Rectal smooth muscle tissue (tissue), 1 donor: Measurements from ENCODE around the gene TOX2.
"Not testable (repeated sequence)": the region's sequence is repeated elsewhere in the genome, so short reads cannot be mapped to it uniquely, and the experiment has no call there.

Experiments
- H3K27ac ChIP-seq: one replicate; pipeline ENCODE4 v1.7.0; 2013; ENCODE audit warnings: low read depth, low read length, inconsistent platforms
- H3K27me3 ChIP-seq: one replicate; pipeline ENCODE4 v1.7.0; 2013; ENCODE audit warnings: low read length; ENCODE audit not compliant: control insufficient read depth, insufficient read depth
- H3K36me3 ChIP-seq: one replicate; pipeline ENCODE4 v1.7.0; 2013; ENCODE audit warnings: low read length; ENCODE audit not compliant: control insufficient read depth, insufficient read depth
- H3K4me1 ChIP-seq: one replicate; pipeline ENCODE4 v1.7.0; 2013; ENCODE audit warnings: low read length; ENCODE audit not compliant: control insufficient read depth, insufficient read depth
- H3K4me3 ChIP-seq: one replicate; pipeline ENCODE4 v1.7.0; 2013; ENCODE audit warnings: low read length
- H3K9ac ChIP-seq: one replicate; pipeline ENCODE4 v1.7.0; 2013; ENCODE audit warnings: low read length

TOX2 gene

DNA sequence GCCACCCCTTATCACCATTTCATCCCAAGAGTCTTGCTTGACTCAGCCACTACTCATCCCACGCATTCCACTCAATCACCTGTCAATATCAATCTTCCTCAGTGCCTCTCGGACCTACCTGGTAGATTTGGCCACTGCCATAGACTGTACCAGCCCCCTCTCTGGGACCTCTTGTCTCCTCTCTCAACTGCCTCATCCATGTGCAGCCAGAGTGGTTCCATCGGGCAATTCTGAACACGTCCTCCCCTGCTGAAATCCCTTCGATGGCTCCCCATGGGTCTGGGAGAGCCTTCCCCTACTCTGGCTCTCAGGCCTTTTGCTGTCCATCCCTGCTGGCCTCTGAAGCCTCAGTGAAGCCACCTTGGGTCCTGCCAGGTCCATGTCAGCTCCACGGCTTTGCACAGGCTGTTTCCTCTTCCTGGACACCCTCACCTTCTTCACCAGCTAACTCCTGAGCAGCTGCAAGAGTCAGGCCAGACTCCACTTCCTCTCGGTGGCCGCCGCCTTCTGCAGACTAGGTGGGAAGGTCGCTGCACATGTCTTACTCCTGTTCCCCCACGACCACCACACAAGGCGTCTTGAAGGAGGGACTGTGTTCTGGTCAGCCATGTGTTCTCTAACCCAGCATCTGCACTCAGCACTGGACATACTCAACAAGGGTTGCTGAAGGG, 120.4 kb downstream of the TOX2 start:
- Histone ChIP-seq H3K36me3 (no peaks in the 10 kb centered on the region), H3K27me3 (no peaks in the 10 kb centered on the region), H3K27ac (no peak overlapping the region), H3K4me3 (no peak overlapping the region), H3K4me1 (no peaks in the 10 kb centered on the region), H3K9ac (no peak overlapping the region)

DNA sequence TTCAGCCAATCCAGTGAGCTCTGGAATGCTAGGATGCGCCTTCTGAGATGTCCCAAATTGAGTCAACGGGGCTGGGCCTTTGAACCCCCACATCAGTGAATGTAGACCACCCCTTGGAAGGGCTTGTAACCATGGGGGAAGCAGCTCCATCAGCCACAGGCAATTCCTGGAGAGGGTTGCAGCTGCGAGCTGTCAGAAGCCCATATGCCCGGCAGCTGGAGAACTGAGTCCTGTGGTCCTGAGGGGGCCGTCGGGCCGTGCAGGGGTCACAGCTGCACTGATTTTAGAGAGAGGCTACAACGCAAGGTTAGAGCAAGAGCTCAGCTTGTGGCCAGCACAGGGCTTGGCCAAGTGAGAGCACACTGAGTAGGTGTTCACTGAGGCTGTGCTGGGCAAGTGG, 121.3 kb downstream of the TOX2 start:
- Histone ChIP-seq H3K9ac (no peak overlapping the region), H3K27ac (no peak overlapping the region), H3K4me1 (no peaks in the 10 kb centered on the region), H3K36me3 (no peaks in the 10 kb centered on the region), H3K4me3 (no peak overlapping the region), H3K27me3 (no peaks in the 10 kb centered on the region)

DNA sequence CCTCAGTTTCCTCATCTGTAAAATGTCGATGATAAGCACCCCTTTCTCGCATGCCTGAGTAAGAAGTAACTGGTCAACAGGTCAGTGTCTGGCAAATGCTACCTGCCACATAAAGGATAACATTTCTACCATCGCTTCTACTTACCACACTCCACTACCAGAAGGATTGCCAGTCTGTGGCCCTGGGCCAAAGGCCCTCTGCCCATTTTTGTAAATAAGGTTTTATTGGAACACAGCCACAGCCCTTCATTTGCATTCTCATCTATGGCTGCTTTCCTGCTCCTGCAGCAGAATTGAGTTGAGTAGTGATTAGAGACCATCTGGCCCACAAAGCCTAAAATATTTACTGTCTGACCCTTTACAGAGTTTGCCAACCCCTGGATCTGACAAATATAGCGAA, 121.8 kb downstream of the TOX2 start:
- H3K27me3 ChIP-seq, result no peaks in the 10 kb centered on the region
- H3K4me1 ChIP-seq, result no peaks in the 10 kb centered on the region
- no peak overlapping the region for H3K9ac ChIP-seq
- no peak overlapping the region for H3K27ac ChIP-seq
- no peaks in the 10 kb centered on the region for H3K36me3 ChIP-seq
- no peak overlapping the region for H3K4me3 ChIP-seq

DNA sequence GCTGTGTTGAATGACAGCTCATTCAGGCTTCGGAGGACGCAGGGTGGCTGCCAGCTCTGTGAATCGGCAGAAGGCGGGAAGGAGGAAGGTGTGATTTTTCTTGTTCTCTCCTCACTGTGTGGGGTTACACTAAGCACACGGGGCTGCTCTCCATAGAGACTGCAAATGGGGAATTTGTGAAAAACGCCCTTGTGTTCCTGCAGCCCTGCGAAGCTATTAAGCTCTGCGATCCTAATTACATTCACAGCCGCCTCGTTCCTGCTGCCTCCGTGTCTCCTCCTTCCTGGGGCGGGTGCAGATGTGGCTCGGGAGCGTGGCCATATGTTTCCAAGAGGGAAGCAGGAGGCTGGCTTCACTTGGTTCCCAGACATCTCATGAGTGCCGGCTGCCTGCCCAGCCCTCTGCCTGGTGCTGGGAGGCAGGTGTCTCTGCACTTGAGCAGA, 124.0 kb downstream of the TOX2 start:
- Histone ChIP-seq H3K27me3 (no peaks in the 10 kb centered on the region), H3K9ac (no peak overlapping the region), H3K36me3 (no peaks in the 10 kb centered on the region), H3K27ac (no peak overlapping the region), H3K4me1 (no peaks in the 10 kb centered on the region), H3K4me3 (no peak overlapping the region)

DNA sequence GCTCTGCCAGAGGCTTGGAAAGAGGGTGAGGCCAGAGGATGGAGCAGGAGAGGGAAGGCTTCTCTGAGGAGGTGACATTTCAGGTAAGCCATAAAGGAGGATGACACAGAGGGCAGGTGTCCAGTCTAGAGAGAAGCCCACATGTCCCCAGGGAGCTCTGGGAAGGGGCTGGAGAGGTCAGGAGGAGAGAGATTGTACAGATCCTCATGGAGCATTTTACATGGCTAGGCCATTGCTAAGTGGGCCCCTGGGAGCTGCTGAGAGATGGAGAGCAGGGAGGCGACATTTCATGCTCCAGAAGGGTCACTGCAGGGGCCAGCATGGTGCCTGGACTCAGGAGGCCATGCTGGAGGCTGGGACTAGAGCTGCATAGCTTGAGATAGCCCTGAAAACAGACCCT, 124.5 kb downstream of the TOX2 start:
- H3K27ac ChIP-seq, result no peak overlapping the region
- no peaks in the 10 kb centered on the region for H3K36me3 ChIP-seq
- no peaks in the 10 kb centered on the region for H3K27me3 ChIP-seq
- no peak overlapping the region for H3K4me3 ChIP-seq
- H3K4me1 ChIP-seq, result no peaks in the 10 kb centered on the region
- no peak overlapping the region for H3K9ac ChIP-seq

DNA sequence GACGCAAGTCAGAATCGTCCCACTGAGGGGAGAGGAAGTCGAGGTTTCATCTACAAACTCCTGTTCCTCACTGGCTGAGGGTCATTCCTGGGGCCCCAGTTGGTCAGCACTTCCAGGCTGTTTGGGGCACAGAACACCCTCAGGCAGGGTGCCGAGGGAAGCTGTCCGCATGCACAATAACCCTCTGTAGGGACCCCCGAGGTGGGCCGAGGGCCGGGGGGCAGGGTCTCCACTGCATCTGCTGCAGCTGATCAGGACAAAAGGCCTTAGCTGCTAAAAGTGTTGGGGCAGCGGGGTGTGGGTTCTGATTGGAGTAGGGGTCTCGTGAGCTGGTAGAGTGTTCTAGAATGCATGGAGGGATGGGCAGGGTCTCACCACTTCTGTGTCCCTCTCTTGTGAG, 125.1 kb downstream of the TOX2 start:
- H3K27me3 ChIP-seq, result no peaks in the 10 kb centered on the region
- H3K36me3 ChIP-seq, result no peaks in the 10 kb centered on the region
- H3K27ac ChIP-seq, result no peak overlapping the region
- no peaks in the 10 kb centered on the region for H3K4me1 ChIP-seq
- no peak overlapping the region for H3K9ac ChIP-seq
- H3K4me3 ChIP-seq, result no peak overlapping the region

DNA sequence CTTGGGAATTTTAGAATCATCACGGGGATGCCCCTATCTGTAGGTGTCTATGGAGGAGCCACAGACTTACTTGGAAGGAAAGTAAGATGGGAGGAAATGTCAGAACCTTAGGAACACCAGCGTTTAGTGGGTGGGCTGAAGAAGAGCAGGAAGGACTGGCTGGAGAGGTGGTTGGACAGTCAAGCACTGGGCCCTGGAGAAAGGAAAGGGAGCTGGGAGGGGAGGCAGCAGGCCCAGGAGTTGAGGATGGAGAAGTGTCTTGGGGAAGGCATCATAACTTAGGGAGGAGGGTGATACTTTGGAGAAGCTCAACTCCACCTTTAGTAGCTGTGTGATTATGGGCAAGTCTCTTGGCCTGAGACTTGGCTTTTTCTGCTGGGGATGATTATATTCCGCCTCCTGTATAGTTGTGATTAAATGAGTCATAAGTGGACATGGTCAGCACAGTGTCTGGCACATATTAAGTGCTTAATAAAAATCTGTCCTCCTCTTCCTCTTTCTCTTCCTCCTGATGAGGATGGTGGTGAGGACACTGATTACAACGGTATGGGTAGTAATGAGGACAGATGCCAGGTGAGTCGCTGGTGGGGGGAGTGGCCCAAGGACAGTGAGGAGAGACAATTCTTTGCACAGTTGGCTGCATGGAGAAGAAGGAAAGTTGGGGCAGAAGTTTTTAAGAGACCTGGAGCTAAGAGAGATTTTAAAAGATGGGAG, 125.7 kb downstream of the TOX2 start:
- no peak overlapping the region for H3K9ac ChIP-seq
- H3K4me3 ChIP-seq, result no peak overlapping the region
- H3K4me1 ChIP-seq, result no peaks in the 10 kb centered on the region
- H3K27ac ChIP-seq, result no peak overlapping the region
- H3K36me3 ChIP-seq, result no peaks in the 10 kb centered on the region
- no peaks in the 10 kb centered on the region for H3K27me3 ChIP-seq

DNA sequence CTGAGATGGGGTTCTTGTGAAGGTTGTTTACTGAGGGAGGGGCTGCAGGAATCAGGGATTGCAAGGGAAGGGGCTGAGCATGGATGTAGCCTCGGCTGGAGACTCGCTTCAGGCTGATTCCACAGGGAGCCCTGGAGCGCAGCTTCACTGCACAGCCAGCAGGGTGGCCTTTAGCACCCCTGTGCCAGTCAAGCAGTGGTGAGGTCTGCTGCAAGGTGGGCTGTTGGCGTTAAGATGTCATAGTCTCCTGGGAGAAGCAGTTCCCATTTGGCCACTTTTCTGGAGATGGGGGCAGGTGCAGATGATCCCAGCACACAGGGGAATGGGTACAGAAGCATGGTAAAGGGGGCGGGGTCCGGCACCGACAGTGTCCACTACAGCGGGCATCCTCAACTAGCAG, 126.3 kb downstream of the TOX2 start:
- H3K9ac ChIP-seq, result no peak overlapping the region
- H3K4me3 ChIP-seq, result no peak overlapping the region
- no peak overlapping the region for H3K27ac ChIP-seq
- H3K4me1 ChIP-seq, result no peaks in the 10 kb centered on the region
- no peaks in the 10 kb centered on the region for H3K27me3 ChIP-seq
- no peaks in the 10 kb centered on the region for H3K36me3 ChIP-seq

DNA sequence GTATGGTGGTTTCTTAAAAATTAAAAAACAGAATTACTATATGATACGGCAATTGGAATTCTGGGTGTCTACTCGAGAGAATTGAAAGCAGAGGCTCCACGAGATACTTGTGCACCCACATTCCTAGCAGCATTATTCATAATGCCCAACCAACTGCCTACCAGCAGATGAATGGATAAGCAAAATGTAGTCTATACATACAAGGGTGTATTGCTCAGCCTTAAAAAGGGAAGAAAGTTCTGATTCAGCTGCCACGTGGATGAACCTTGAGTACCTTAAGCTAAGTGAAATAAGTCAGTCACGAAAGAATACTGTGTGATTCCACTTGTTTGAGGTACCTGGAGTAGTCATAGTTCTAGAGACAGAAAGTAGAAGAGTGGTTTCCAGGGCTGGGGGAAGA, 130.1 kb downstream of the TOX2 start:
- H3K4me1 ChIP-seq, H3K27ac ChIP-seq, H3K4me3 ChIP-seq, H3K27me3 ChIP-seq, H3K36me3 ChIP-seq, H3K9ac ChIP-seq: not testable (repeated sequence)

DNA sequence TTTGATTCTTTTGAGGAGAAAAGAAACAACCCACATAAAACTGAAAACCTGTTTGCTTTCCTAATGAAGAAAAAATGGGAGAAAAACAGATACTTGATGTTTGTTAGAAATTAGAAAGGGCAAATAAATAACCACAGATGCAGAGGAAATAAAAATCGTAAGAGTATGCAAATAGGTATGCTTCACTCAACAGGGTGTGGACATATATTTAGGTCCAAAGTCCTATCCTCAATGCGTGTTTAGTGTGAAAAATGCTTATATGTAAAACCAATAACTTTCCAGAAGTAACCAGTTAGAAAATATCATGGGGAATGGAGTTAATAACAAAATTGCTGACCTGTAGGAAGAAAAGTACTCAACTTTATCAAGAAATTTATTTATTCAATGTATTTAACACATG, 135.7 kb downstream of the TOX2 start:
- H3K4me1 ChIP-seq, result no peaks in the 10 kb centered on the region
- H3K4me3 ChIP-seq, result no peak overlapping the region
- H3K27me3 ChIP-seq, result no peaks in the 10 kb centered on the region
- H3K36me3 ChIP-seq, result no peaks in the 10 kb centered on the region
- H3K9ac ChIP-seq, result no peak overlapping the region
- H3K27ac ChIP-seq, result no peak overlapping the region

DNA sequence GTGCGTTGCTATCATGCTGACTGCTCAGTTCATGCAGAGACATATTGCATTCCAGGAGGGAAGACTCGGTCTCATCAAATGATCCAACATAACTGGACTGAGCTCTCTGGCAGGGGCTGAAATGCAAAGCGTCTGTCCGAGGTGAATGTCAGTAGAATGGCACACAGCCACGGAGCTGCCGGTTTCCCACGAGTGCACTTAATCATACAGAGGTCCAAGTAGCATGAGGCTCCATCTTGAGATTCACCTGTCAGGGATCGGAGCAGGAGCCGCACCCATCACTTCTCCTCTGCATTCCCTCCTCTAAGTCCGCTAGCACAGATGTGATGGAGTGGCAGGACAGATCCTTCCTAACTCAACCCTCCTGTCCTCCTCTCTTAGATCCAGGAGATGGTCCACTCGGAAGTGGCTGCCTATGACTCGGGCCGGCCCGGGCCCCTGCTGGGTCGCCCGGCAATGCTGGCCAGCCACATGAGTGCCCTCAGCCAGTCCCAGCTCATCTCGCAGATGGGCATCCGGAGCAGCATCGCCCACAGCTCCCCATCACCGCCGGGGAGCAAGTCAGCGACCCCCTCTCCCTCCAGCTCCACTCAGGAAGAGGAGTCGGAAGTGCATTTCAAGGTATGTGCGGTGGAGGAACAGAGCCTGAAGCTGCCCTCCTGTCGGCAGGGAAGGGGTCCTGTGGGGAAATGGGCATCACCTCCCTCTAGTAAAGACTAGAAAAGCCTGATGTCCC, 136.4 kb downstream of the TOX2 start:
- Histone ChIP-seq H3K27ac (no peak overlapping the region), H3K27me3 (no peaks in the 10 kb centered on the region), H3K4me3 (no peak overlapping the region), H3K9ac (no peak overlapping the region), H3K36me3 (no peaks in the 10 kb centered on the region), H3K4me1 (no peaks in the 10 kb centered on the region)

DNA sequence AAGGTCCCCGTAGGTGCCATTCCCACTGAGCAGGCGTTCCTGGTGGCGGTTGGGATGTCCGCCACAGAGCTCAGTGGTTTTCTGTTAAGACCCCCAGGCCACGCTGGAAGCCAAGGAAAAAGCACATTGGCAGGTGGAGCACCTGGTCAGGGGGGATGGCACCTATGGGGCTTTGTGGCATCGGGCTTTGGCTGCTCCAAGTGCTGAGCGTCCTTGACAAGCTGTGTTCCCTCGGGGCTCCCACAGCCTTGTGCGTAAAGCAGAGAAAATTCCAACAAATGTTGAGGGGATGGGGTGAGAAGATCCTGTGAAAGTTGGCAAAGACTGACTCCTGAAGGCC, 137.0 kb downstream of the TOX2 start:
- Histone ChIP-seq H3K4me1 (no peaks in the 10 kb centered on the region), H3K36me3 (no peaks in the 10 kb centered on the region), H3K27me3 (no peaks in the 10 kb centered on the region), H3K4me3 (no peak overlapping the region), H3K27ac (no peak overlapping the region), H3K9ac (no peak overlapping the region)

DNA sequence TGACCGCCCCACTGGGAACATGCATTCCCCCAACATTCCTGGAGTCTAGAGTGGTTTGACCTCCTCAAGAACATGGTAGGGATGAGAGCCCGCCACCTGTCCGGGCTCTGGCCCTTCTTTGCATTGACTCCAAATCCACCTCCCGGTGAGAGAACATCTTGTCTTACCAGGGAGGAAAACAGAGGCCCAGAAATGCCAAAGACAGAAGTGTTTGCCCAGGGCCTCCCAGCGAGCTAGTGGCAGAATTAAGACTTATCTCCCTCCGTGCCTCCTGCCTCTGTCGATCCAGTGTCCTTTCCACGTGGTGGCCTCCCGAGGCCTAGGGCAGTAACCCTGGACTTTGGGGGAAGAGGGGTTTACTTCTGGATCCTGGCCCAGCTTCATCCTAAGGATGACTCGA, 137.5 kb downstream of the TOX2 start:
- H3K4me3 ChIP-seq, result no peak overlapping the region
- no peak overlapping the region for H3K9ac ChIP-seq
- H3K27ac ChIP-seq, result no peak overlapping the region
- H3K36me3 ChIP-seq, result no peaks in the 10 kb centered on the region
- H3K27me3 ChIP-seq, result no peaks in the 10 kb centered on the region
- no peaks in the 10 kb centered on the region for H3K4me1 ChIP-seq
